ENCODE data around the gene RIGI. TPM values are rescaled to one million over a fixed set of nuclear protein-coding genes. Genes with fewer than 3 reads are reported as not detected.

The RIGI gene
- total and polyA plus RNA-seq, 2 of the 13 experiments (the other 11 are each of a cell fraction or from before 2014, with no cell fraction given), result 3.0 to 8.2 TPM

DNA sequence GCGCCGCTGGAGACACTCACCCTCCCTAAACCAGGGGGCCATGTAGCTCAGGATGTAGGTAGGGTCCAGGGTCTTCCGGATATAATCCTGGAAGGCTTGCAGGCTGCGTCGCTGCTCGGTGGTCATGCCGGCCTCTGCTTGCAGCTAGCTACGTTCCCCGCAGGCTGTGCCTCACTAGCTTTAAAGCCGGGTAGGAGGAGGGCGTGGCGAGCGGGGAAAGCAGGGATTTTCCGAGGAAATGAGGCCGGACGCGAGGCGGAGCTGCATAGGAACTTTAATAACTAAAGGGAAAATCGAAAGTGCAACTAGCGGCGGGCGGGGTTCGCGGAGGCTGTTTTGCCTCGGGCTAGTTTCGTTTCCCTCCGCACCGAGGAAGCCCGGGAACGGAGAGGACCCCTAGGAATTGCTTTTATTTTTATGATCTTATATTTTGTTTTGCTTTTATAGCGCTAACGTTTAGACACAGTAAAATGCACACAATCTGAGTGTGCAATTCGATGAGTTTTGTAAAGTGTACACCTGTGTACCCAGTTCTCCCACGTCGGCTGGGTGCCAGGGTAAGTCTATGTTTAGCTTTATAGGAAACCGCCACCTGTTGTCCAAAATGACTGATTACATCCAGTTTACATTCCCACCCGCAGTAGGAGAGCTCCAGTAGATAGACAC, at the start of gene RIGI (continued):
- TF ChIP-seq DMAP1 (CRISPR knock-in tag; IDR thresholded peaks at IDR 0.05), result peak; percentile 37; the same call in 1 of the 2 replicates
- TF ChIP-seq, protein P1, sequence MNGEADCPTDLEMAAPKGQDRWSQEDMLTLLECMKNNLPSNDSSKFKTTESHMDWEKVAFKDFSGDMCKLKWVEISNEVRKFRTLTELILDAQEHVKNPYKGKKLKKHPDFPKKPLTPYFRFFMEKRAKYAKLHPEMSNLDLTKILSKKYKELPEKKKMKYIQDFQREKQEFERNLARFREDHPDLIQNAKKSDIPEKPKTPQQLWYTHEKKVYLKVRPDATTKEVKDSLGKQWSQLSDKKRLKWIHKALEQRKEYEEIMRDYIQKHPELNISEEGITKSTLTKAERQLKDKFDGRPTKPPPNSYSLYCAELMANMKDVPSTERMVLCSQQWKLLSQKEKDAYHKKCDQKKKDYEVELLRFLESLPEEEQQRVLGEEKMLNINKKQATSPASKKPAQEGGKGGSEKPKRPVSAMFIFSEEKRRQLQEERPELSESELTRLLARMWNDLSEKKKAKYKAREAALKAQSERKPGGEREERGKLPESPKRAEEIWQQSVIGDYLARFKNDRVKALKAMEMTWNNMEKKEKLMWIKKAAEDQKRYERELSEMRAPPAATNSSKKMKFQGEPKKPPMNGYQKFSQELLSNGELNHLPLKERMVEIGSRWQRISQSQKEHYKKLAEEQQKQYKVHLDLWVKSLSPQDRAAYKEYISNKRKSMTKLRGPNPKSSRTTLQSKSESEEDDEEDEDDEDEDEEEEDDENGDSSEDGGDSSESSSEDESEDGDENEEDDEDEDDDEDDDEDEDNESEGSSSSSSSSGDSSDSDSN (CRISPR knock-in tag; IDR thresholded peaks at IDR 0.05), result 0 out of 2 replicates have a peak, but pooled peaks have one; percentile 32
- no peak for TF ChIP-seq ATM (IDR thresholded peaks at IDR 0.05; ENCODE audit: borderline replicate concordance)
- TF ChIP-seq HOXA3 (CRISPR knock-in tag; IDR thresholded peaks at IDR 0.05), result peak; percentile 49; the same call in 1 of the 2 replicates
- peak; percentile 66; the same call in 1 of the 2 replicates for TF ChIP-seq HDAC1 (CRISPR knock-in tag; IDR thresholded peaks at IDR 0.05)
- TF ChIP-seq SNAPC2 (CRISPR knock-in tag; IDR thresholded peaks at IDR 0.05), result peak; percentile 80; the same call in 1 of the 2 replicates
- TF ChIP-seq, protein P2, sequence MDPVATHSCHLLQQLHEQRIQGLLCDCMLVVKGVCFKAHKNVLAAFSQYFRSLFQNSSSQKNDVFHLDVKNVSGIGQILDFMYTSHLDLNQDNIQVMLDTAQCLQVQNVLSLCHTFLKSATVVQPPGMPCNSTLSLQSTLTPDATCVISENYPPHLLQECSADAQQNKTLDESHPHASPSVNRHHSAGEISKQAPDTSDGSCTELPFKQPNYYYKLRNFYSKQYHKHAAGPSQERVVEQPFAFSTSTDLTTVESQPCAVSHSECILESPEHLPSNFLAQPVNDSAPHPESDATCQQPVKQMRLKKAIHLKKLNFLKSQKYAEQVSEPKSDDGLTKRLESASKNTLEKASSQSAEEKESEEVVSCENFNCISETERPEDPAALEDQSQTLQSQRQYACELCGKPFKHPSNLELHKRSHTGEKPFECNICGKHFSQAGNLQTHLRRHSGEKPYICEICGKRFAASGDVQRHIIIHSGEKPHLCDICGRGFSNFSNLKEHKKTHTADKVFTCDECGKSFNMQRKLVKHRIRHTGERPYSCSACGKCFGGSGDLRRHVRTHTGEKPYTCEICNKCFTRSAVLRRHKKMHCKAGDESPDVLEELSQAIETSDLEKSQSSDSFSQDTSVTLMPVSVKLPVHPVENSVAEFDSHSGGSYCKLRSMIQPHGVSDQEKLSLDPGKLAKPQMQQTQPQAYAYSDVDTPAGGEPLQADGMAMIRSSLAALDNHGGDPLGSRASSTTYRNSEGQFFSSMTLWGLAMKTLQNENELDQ (CRISPR knock-in tag; IDR thresholded peaks at IDR 0.05; ENCODE audit: borderline replicate concordance), result no peak
- TF ChIP-seq NFE2L1 (CRISPR knock-in tag; IDR thresholded peaks at IDR 0.05; ENCODE audit: borderline replicate concordance), result no peak
- TF ChIP-seq HCFC1 (IDR thresholded peaks at IDR 0.05; ENCODE audit: low read depth, low read length), result no peak
- TF ChIP-seq ZNF615 (CRISPR knock-in tag; IDR thresholded peaks at IDR 0.05; ENCODE audit: borderline replicate concordance), result no peak
- 0 out of 2 replicates have a peak, but pooled peaks have one; percentile 54 for TF ChIP-seq ZNF160 (CRISPR knock-in tag; IDR thresholded peaks at IDR 0.05)
- TF ChIP-seq, protein P3, sequence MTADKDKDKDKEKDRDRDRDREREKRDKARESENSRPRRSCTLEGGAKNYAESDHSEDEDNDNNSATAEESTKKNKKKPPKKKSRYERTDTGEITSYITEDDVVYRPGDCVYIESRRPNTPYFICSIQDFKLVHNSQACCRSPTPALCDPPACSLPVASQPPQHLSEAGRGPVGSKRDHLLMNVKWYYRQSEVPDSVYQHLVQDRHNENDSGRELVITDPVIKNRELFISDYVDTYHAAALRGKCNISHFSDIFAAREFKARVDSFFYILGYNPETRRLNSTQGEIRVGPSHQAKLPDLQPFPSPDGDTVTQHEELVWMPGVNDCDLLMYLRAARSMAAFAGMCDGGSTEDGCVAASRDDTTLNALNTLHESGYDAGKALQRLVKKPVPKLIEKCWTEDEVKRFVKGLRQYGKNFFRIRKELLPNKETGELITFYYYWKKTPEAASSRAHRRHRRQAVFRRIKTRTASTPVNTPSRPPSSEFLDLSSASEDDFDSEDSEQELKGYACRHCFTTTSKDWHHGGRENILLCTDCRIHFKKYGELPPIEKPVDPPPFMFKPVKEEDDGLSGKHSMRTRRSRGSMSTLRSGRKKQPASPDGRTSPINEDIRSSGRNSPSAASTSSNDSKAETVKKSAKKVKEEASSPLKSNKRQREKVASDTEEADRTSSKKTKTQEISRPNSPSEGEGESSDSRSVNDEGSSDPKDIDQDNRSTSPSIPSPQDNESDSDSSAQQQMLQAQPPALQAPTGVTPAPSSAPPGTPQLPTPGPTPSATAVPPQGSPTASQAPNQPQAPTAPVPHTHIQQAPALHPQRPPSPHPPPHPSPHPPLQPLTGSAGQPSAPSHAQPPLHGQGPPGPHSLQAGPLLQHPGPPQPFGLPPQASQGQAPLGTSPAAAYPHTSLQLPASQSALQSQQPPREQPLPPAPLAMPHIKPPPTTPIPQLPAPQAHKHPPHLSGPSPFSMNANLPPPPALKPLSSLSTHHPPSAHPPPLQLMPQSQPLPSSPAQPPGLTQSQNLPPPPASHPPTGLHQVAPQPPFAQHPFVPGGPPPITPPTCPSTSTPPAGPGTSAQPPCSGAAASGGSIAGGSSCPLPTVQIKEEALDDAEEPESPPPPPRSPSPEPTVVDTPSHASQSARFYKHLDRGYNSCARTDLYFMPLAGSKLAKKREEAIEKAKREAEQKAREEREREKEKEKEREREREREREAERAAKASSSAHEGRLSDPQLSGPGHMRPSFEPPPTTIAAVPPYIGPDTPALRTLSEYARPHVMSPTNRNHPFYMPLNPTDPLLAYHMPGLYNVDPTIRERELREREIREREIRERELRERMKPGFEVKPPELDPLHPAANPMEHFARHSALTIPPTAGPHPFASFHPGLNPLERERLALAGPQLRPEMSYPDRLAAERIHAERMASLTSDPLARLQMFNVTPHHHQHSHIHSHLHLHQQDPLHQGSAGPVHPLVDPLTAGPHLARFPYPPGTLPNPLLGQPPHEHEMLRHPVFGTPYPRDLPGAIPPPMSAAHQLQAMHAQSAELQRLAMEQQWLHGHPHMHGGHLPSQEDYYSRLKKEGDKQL (CRISPR knock-in tag; IDR thresholded peaks at IDR 0.05; ENCODE audit: low read depth), result no peak
- no peak for TF ChIP-seq ZMYM2 (CRISPR knock-in tag; IDR thresholded peaks at IDR 0.05)
- TF ChIP-seq ZNF530 (CRISPR knock-in tag; IDR thresholded peaks at IDR 0.05; ENCODE audit: low read depth), result no peak
- TF ChIP-seq, protein P4, sequence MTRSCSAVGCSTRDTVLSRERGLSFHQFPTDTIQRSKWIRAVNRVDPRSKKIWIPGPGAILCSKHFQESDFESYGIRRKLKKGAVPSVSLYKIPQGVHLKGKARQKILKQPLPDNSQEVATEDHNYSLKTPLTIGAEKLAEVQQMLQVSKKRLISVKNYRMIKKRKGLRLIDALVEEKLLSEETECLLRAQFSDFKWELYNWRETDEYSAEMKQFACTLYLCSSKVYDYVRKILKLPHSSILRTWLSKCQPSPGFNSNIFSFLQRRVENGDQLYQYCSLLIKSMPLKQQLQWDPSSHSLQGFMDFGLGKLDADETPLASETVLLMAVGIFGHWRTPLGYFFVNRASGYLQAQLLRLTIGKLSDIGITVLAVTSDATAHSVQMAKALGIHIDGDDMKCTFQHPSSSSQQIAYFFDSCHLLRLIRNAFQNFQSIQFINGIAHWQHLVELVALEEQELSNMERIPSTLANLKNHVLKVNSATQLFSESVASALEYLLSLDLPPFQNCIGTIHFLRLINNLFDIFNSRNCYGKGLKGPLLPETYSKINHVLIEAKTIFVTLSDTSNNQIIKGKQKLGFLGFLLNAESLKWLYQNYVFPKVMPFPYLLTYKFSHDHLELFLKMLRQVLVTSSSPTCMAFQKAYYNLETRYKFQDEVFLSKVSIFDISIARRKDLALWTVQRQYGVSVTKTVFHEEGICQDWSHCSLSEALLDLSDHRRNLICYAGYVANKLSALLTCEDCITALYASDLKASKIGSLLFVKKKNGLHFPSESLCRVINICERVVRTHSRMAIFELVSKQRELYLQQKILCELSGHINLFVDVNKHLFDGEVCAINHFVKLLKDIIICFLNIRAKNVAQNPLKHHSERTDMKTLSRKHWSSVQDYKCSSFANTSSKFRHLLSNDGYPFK (CRISPR knock-in tag; IDR thresholded peaks at IDR 0.05; ENCODE audit: borderline replicate concordance), result peak; percentile 84; the same call in 1 of the 2 replicates
- peak; percentile 52; the same call in 1 of the 2 replicates for TF ChIP-seq ERF (CRISPR knock-in tag; IDR thresholded peaks at IDR 0.05)

Data from HepG2 (cell line).